Measurements from ENCODE around the gene DTX2. TPM values are rescaled to one million over a fixed set of nuclear protein-coding genes. Genes with fewer than 3 reads are reported as not detected.
A peak's percentile ranks its signal among the peaks of the same experiment; 100 is the strongest.
"Not testable (repeated sequence)": the region's sequence is repeated elsewhere in the genome, so short reads cannot be mapped to it uniquely, and the experiment has no call there.

Gene DTX2
- 4.1 and 14.7 TPM in 2 replicates for total RNA-seq (ENCODE audit: low replicate concordance)

DNA sequence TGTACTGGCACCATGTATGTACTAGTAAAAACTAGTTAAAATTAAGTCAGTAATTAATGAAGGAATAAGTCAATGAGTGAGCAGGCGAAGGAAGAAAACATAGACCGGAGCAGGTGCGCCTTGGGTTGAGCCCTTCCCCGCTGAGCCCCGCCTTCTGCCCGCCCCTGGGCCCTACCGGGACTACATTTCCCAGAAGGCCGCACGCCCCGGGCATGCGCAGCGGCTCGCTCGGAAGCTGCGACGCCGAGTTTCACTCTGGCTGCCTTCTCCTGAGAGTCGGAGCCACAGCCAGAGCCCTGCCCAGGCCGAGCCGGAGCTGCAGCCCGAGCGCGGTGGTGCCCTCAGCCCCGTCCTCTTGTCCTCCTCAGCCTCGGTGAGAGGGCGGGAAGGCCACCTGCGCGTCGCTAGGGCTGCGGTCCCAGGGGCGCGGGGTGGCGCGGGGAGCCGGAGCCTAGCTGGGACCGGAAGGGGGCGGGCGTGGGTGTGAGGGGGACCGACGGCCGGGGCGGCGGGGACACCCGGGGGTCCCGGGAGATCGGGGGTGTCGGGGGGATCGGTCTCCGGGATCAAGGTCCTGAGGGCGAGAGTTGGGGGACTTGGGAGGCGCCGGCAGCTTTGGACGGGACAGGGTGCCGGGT, at the start of gene DTX2:
TSS of gene DTX2 (plus strand) at position 246 of the 638 bp plus-strand sequence. CDS start 18,801 bp downstream, outside the sequence.
- H3K4me3 Mint-ChIP-seq; H3K27ac ChIP-seq; H3K9ac ChIP-seq; H3K4me1 Mint-ChIP-seq; H4K20me1 ChIP-seq (ENCODE audit: low read depth); H3K27me3 ChIP-seq; H3K4me2 ChIP-seq; H3F3A ChIP-seq (ENCODE audit: low read depth); H3K79me2 ChIP-seq (ENCODE audit: low read depth); H3K9me3 ChIP-seq (ENCODE audit: low read depth); H3K4me1 ChIP-seq; H3K36me3 ChIP-seq; H3K27ac Mint-ChIP-seq; H3K9me3 Mint-ChIP-seq; H3K36me3 Mint-ChIP-seq; H3K27me3 Mint-ChIP-seq (ENCODE audit: insufficient read depth, low read depth); DNase-seq (ENCODE audit: low spot score); H2AFZ ChIP-seq (replicated peaks): not testable (repeated sequence)
- H3K4me3 ChIP-seq: peak within 1 kb of the TSS; percentile 52

DNA sequence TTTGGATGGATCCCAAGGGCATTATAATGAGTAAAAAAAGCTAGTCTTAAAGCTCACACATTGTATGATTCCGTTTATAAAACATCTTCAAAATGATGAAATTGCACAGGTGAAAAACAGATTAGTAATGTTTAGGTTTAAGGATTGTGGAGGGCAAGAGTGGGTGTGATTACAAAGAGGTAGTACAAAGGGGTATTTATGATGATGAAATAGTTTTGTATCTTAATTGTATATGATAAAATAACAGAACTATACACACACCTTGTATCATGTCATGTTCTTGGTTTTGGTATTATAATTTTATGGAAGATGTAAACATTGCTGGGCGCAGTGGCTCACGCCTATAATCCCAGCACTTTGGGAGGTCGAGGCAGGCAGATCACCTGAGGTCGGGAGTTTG, 49.3 kb upstream of the DTX2 start:
- Mint-ChIP-seq H3K4me3 (no peak overlapping the region), H3K4me1 (peaks cover 19% of the 10 kb centered on the region), H3K27ac (no peak overlapping the region), H3K36me3 (no peaks in the 10 kb centered on the region), H3K9me3 (no peaks in the 10 kb centered on the region), H3K27me3 (ENCODE audit: insufficient read depth, low read depth) (peaks cover 6% of the 10 kb centered on the region)
- Histone ChIP-seq H3K4me2 (no peak overlapping the region), H4K20me1 (ENCODE audit: low read depth) (no peaks in the 10 kb centered on the region), H3F3A (ENCODE audit: low read depth) (no peaks in the 10 kb centered on the region), H3K27ac (no peak overlapping the region), H3K9ac (no peak overlapping the region), H3K4me1 (peaks cover 15% of the 10 kb centered on the region), H2AFZ (replicated peaks) (no peak overlapping the region), H3K36me3 (no peaks in the 10 kb centered on the region), H3K9me3 (ENCODE audit: low read depth) (no peaks in the 10 kb centered on the region), H3K79me2 (ENCODE audit: low read depth) (no peaks in the 10 kb centered on the region), H3K4me3 (no peak overlapping the region), H3K27me3 (no peaks in the 10 kb centered on the region)
- no peak for DNase-seq (ENCODE audit: low spot score)
- TF ChIP-seq EZH2phosphoT487 (IDR thresholded peaks at IDR 0.05) (no peak), EZH2 (IDR thresholded peaks at IDR 0.05) (no peak)
- TF ChIP-seq, protein P1, sequence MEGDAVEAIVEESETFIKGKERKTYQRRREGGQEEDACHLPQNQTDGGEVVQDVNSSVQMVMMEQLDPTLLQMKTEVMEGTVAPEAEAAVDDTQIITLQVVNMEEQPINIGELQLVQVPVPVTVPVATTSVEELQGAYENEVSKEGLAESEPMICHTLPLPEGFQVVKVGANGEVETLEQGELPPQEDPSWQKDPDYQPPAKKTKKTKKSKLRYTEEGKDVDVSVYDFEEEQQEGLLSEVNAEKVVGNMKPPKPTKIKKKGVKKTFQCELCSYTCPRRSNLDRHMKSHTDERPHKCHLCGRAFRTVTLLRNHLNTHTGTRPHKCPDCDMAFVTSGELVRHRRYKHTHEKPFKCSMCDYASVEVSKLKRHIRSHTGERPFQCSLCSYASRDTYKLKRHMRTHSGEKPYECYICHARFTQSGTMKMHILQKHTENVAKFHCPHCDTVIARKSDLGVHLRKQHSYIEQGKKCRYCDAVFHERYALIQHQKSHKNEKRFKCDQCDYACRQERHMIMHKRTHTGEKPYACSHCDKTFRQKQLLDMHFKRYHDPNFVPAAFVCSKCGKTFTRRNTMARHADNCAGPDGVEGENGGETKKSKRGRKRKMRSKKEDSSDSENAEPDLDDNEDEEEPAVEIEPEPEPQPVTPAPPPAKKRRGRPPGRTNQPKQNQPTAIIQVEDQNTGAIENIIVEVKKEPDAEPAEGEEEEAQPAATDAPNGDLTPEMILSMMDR (IDR thresholded peaks at IDR 0.05): no peak

DNA sequence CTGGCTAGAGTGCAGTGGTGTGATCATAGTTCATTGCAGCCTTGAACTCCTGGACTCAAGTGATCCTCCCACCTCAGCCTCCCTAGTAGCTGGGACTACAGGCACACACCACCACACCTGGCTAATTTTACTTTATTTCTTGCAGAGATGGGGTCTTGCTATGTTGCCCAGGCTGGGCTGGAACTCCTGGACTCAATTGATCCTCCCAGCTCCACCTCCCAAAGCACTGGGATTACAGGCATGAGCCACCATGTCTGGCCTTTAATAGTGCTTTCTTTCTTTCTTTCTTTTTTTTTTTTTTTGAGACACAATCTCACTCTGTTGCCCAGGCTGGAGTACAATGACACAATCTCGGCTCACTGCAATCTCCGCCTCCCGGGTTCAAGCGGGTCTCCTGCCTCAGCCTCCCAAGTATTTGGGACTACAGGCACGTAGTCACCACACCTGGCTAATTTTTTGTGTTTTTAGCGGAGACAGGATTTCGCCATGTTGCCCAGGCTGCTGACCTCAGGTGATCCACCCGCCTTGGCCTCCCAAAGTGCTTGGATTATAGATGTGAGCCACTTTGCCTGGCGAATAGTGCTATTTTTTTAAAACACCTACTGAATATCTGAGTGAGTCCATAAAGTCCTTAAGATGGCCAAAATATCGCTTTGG, 43.7 kb upstream of the DTX2 start:
- DNase-seq (ENCODE audit: low spot score); H3K27ac Mint-ChIP-seq: not testable (repeated sequence)

DNA sequence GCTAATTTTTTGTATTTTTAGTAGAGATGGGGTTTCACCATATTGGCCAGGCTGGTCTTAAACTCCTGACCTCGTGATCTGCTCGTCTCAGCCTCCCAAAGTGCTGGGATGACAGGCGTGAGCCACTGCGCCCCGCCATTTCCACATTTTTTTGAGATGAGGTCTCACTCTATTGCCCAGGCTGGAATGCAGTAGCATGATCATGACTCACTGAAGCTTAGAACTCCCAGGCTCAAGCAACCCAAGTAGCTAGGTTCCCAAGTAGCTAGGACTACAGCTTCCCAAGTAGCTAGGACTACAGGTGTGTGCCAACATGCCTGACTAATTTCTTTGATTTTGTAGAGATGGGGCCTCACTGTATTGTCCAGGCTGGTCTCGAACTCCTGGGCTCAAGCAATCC, 40.4 kb upstream of the DTX2 start:
- H3K4me3 ChIP-seq; H3K9me3 ChIP-seq (ENCODE audit: low read depth); H3K4me3 Mint-ChIP-seq; H3K27ac ChIP-seq; H3K4me1 ChIP-seq; H3K27ac Mint-ChIP-seq; H3K27me3 ChIP-seq; H3K36me3 Mint-ChIP-seq; H3K36me3 ChIP-seq; H2AFZ ChIP-seq (replicated peaks); H4K20me1 ChIP-seq (ENCODE audit: low read depth); H3F3A ChIP-seq (ENCODE audit: low read depth); H3K4me2 ChIP-seq; DNase-seq (ENCODE audit: low spot score); H3K79me2 ChIP-seq (ENCODE audit: low read depth); H3K9me3 Mint-ChIP-seq; H3K9ac ChIP-seq; H3K27me3 Mint-ChIP-seq (ENCODE audit: insufficient read depth, low read depth): not testable (repeated sequence)
- peaks cover 13% of the 10 kb centered on the region for H3K4me1 Mint-ChIP-seq

More for the DNA sequence above, 43.7 kb upstream of the DTX2 start:
- not testable (repeated sequence) for H3K9me3 ChIP-seq (ENCODE audit: low read depth); H3K9ac ChIP-seq; H4K20me1 ChIP-seq (ENCODE audit: low read depth); H3K4me1 Mint-ChIP-seq; H3K4me3 ChIP-seq; H3K27ac ChIP-seq; H3K79me2 ChIP-seq (ENCODE audit: low read depth); H3K4me2 ChIP-seq; H3K9me3 Mint-ChIP-seq; H3K4me3 Mint-ChIP-seq; H3K36me3 Mint-ChIP-seq; H2AFZ ChIP-seq (replicated peaks); H3K36me3 ChIP-seq; H3F3A ChIP-seq (ENCODE audit: low read depth); H3K27me3 Mint-ChIP-seq (ENCODE audit: insufficient read depth, low read depth); H3K27me3 ChIP-seq; H3K4me1 ChIP-seq

Measured in neural progenitor cell (in vitro differentiated cells).